Stimulated activated CD8-positive, alpha-beta memory T cell treated with anti-CD3 and anti-CD28 coated beads, Interleukin-4, amount 100 ng/mL, for 1 hour (primary cell): ENCODE results near the gene CORO1C.

Experiments
- DNase-seq, 2 donors: peaks; one replicate each; pipeline ENCODE4 v3.0.0-alpha.2; 2020; ENCODE audit warnings: low read depth in 2 of 2, low spot score in 1 of 2

CORO1C gene

GRCh38 chr12:108700833-108701541 is 30.3 kb downstream of the CORO1C start:
- DNase-seq: no peak

GRCh38 chr12:108699955-108700563 is 31.3 kb downstream of the CORO1C start:
- no peak for DNase-seq

- DNase-seq: no peak
Measured at GRCh38 chr12:108697905-108698304, 33.4 kb downstream of the CORO1C start.

- DNase-seq: no peak
Measured at GRCh38 chr12:108696996-108697290, 34.4 kb downstream of the CORO1C start.

- DNase-seq: no peak
Measured at GRCh38 chr12:108696111-108696995, 35.0 kb downstream of the CORO1C start.

GRCh38 chr12:108694812-108695278 is 36.5 kb downstream of the CORO1C start:
- no peak for DNase-seq

GRCh38 chr12:108693751-108694150 is 37.6 kb downstream of the CORO1C start:
- no peak for DNase-seq

GRCh38 chr12:108693186-108693730 is 38.1 kb downstream of the CORO1C start:
- DNase-seq: no peak

GRCh38 chr12:108691998-108692808 is 39.1 kb downstream of the CORO1C start:
- DNase-seq: no peak

GRCh38 chr12:108691175-108691997 is 39.9 kb downstream of the CORO1C start:
- DNase-seq: peak; percentile 17 to 36

GRCh38 chr12:108690542-108691174 is 40.7 kb downstream of the CORO1C start:
- DNase-seq: no peak

GRCh38 chr12:108690191-108690518 is 41.2 kb downstream of the CORO1C start:
- no peak for DNase-seq

GRCh38 chr12:108689314-108690190 is 41.8 kb downstream of the CORO1C start:
- DNase-seq: no peak

GRCh38 chr12:108686780-108687179 is 44.5 kb downstream of the CORO1C start:
- DNase-seq: no peak

GRCh38 chr12:108685469-108686260 is 45.7 kb downstream of the CORO1C start:
- no peak for DNase-seq

GRCh38 chr12:108683906-108684556 is 47.3 kb downstream of the CORO1C start:
- no peak for DNase-seq

GRCh38 chr12:108681317-108681716 is 50.0 kb downstream of the CORO1C start:
- DNase-seq: no peak
